DND-41 (cell line): ENCODE data around the gene PIK3R6.

Source experiments
- ATAC-seq: fragments of 200-7000 bp; cut with Tn5 transposase; 3 replicates; pipeline ENCODE4 v1.9.1; 2021; ENCODE audit warnings: low read depth; ENCODE audit not compliant: insufficient read depth
- DNase-seq: peaks from one replicate; pipeline ENCODE4 v3.0.0-alpha.2; 2020
- H2AFZ ChIP-seq: 2 replicates; pipeline ENCODE4 v1.6.0; 2012; ENCODE audit warnings: low read depth, low read length
- H3K27ac ChIP-seq: 2 replicates; pipeline ENCODE4 v1.5.1; 2012; ENCODE audit warnings: low read length, inconsistent platforms
- H3K27me3 ChIP-seq: fragments of 200-600 bp; sonication (generic); 2 replicates; pipeline ENCODE4 v1.6.0; 2012; ENCODE audit warnings: low read length, mild to moderate bottlenecking, inconsistent platforms; ENCODE audit not compliant: insufficient read depth, poor library complexity
- H3K36me3 ChIP-seq: 2 replicates; pipeline ENCODE4 v1.5.1; 2012; ENCODE audit warnings: low read length, inconsistent platforms; ENCODE audit not compliant: insufficient read depth
- H3K4me1 ChIP-seq: 2 replicates; pipeline ENCODE4 v1.5.1; 2012; ENCODE audit warnings: mild to moderate bottlenecking, low read length; ENCODE audit not compliant: insufficient read depth
- H3K4me2 ChIP-seq: 2 replicates; pipeline ENCODE4 v1.6.0; 2012; ENCODE audit warnings: mild to moderate bottlenecking, moderate library complexity, low read length, inconsistent platforms; ENCODE audit not compliant: insufficient read depth
- H3K4me3 ChIP-seq, 2 experiments: fragments of 200-600 bp in 1 of 2; shearing (Covaris generic) in 1 of 2; 2 replicates each; pipeline ENCODE4 v1.5.1; 2012 to 2016; ENCODE audit warnings: inconsistent platforms in 2 of 2, low read length in 2 of 2, mild to moderate bottlenecking in 2 of 2, low read depth in 1 of 2, moderate library complexity in 1 of 2
- H3K79me2 ChIP-seq: 2 replicates; pipeline ENCODE4 v1.6.0; 2012; ENCODE audit warnings: low read length, inconsistent platforms; ENCODE audit not compliant: insufficient read depth
- H3K9ac ChIP-seq: 2 replicates; pipeline ENCODE4 v1.6.0; 2012; ENCODE audit warnings: low read depth, mild to moderate bottlenecking, inconsistent platforms, low read length, moderate library complexity
- H3K9me3 ChIP-seq: 2 replicates; pipeline ENCODE4 v1.5.1; 2012; ENCODE audit warnings: low read length, moderate library complexity, mild to moderate bottlenecking, inconsistent platforms; ENCODE audit not compliant: insufficient read depth, severe bottlenecking
- H4K20me1 ChIP-seq: 2 replicates; pipeline ENCODE4 v1.6.0; 2012; ENCODE audit warnings: low read length; ENCODE audit not compliant: insufficient read depth
- CTCF ChIP-seq: IDR thresholded peaks from 2 replicates; pipeline ENCODE4 v1.5.1; 2012; ENCODE audit warnings: borderline replicate concordance, low read length, moderate library complexity, mild to moderate bottlenecking; ENCODE audit not compliant: poor library complexity, severe bottlenecking; ENCODE audit errors: extremely low read depth
- EZH2 ChIP-seq: IDR thresholded peaks from 3 replicates; pipeline ENCODE4 v1.6.1; 2012; ENCODE audit warnings: borderline replicate concordance, low read depth, mild to moderate bottlenecking, moderate library complexity, low read length, inconsistent platforms; ENCODE audit not compliant: severe bottlenecking

The PIK3R6 gene

GRCh38 chr17:8870406-8871040, 3.0 kb upstream of the PIK3R6 start:
- H3K27me3 ChIP-seq: no peaks in the 10 kb centered on the region
- H3K4me1 ChIP-seq: peaks cover 35% of the 10 kb centered on the region
- TF ChIP-seq CTCF (no peak), EZH2 (no peak)
- H2AFZ ChIP-seq: no peak overlapping the region
- no peaks in the 10 kb centered on the region for H4K20me1 ChIP-seq
- no peaks in the 10 kb centered on the region for H3K9me3 ChIP-seq
- H3K4me3 ChIP-seq: no peak overlapping the region
- H3K79me2 ChIP-seq: peaks cover 20% of the 10 kb centered on the region
- H3K36me3 ChIP-seq: peaks cover 4% of the 10 kb centered on the region; the same call in 1 of the 2 replicates
- no peak overlapping the region for H3K27ac ChIP-seq
- no peak for DNase-seq
- no peak overlapping the region for H3K9ac ChIP-seq
- ATAC-seq: no peak
- no peak overlapping the region for H3K4me2 ChIP-seq

- Histone ChIP-seq H3K27me3 (no peaks in the 10 kb centered on the region), H2AFZ (no peak overlapping the region), H3K36me3 (peaks cover 7% of the 10 kb centered on the region; the same call in 1 of the 2 replicates), H3K27ac (no peak overlapping the region; the same call in 1 of the 2 replicates), H3K9ac (no peak overlapping the region), H3K4me3 (no peak overlapping the region), H4K20me1 (no peaks in the 10 kb centered on the region), H3K79me2 (peaks cover 30% of the 10 kb centered on the region), H3K4me1 (peaks cover 47% of the 10 kb centered on the region), H3K9me3 (no peaks in the 10 kb centered on the region), H3K4me2 (no peak overlapping the region)
- no peak for DNase-seq
- ATAC-seq: no peak
- no peak for TF ChIP-seq CTCF
- TF ChIP-seq EZH2: no peak
Observed at GRCh38 chr17:8869114-8869815, 1.8 kb upstream of the PIK3R6 start.

- Histone ChIP-seq H3K27ac (no peak overlapping the region; the same call in 1 of the 2 replicates), H3K79me2 (peaks cover 37% of the 10 kb centered on the region), H3K9ac (no peak overlapping the region), H2AFZ (no peak overlapping the region), H3K27me3 (no peaks in the 10 kb centered on the region), H3K4me1 (peaks cover 54% of the 10 kb centered on the region), H3K9me3 (no peaks in the 10 kb centered on the region), H3K4me3 (no peak overlapping the region), H3K36me3 (peaks cover 12% of the 10 kb centered on the region; the same call in 1 of the 2 replicates), H3K4me2 (no peak overlapping the region), H4K20me1 (no peaks in the 10 kb centered on the region)
- TF ChIP-seq CTCF: no peak
- no peak for TF ChIP-seq EZH2
- no peak for DNase-seq
- no peak for ATAC-seq
Observed at GRCh38 chr17:8868529-8868951, 1.1 kb upstream of the PIK3R6 start.
